Measurements from ENCODE around the gene MTA1.

MTA1 gene

DNA sequence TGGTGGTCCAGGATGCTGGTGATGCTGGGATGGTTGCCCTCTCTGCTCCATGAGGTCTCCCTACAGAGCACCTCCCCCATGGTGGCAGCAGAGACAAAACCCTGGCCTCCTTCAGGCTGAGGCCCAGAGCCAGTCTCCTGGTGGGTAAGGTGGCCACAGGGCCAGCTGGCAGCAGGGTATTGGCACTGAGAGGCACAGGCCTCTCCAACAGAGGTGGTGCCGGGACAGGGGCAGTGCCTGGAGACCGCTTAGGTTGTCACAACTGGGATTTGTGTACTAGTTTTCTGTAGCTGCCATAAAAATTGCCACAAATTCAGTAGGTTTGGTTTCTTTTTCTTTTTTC lies 6.1 kb upstream of the MTA1 start:
- TF ChIP-seq TAF1 (IDR thresholded peaks at IDR 0.05; ENCODE audit: borderline replicate concordance, insufficient read depth, low read length), result no peak
- TF ChIP-seq POLR2AphosphoS5 (IDR thresholded peaks at IDR 0.05; ENCODE audit: low read depth, low read length), result no peak
- TF ChIP-seq FOXP2 (optimal IDR thresholded peaks at IDR 0.05; ENCODE audit: borderline replicate concordance, extremely low read depth, extremely low read length, insufficient read depth), result no peak
- TF ChIP-seq SIN3A (IDR thresholded peaks at IDR 0.05; ENCODE audit: borderline replicate concordance, insufficient read depth, low read length), result no peak
- TF ChIP-seq, protein P1, sequence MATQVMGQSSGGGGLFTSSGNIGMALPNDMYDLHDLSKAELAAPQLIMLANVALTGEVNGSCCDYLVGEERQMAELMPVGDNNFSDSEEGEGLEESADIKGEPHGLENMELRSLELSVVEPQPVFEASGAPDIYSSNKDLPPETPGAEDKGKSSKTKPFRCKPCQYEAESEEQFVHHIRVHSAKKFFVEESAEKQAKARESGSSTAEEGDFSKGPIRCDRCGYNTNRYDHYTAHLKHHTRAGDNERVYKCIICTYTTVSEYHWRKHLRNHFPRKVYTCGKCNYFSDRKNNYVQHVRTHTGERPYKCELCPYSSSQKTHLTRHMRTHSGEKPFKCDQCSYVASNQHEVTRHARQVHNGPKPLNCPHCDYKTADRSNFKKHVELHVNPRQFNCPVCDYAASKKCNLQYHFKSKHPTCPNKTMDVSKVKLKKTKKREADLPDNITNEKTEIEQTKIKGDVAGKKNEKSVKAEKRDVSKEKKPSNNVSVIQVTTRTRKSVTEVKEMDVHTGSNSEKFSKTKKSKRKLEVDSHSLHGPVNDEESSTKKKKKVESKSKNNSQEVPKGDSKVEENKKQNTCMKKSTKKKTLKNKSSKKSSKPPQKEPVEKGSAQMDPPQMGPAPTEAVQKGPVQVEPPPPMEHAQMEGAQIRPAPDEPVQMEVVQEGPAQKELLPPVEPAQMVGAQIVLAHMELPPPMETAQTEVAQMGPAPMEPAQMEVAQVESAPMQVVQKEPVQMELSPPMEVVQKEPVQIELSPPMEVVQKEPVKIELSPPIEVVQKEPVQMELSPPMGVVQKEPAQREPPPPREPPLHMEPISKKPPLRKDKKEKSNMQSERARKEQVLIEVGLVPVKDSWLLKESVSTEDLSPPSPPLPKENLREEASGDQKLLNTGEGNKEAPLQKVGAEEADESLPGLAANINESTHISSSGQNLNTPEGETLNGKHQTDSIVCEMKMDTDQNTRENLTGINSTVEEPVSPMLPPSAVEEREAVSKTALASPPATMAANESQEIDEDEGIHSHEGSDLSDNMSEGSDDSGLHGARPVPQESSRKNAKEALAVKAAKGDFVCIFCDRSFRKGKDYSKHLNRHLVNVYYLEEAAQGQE (IDR thresholded peaks at IDR 0.05; ENCODE audit: insufficient read depth in 1 of 2, low read depth in 2 of 2, low read length in 2 of 2), result no peak

DNA sequence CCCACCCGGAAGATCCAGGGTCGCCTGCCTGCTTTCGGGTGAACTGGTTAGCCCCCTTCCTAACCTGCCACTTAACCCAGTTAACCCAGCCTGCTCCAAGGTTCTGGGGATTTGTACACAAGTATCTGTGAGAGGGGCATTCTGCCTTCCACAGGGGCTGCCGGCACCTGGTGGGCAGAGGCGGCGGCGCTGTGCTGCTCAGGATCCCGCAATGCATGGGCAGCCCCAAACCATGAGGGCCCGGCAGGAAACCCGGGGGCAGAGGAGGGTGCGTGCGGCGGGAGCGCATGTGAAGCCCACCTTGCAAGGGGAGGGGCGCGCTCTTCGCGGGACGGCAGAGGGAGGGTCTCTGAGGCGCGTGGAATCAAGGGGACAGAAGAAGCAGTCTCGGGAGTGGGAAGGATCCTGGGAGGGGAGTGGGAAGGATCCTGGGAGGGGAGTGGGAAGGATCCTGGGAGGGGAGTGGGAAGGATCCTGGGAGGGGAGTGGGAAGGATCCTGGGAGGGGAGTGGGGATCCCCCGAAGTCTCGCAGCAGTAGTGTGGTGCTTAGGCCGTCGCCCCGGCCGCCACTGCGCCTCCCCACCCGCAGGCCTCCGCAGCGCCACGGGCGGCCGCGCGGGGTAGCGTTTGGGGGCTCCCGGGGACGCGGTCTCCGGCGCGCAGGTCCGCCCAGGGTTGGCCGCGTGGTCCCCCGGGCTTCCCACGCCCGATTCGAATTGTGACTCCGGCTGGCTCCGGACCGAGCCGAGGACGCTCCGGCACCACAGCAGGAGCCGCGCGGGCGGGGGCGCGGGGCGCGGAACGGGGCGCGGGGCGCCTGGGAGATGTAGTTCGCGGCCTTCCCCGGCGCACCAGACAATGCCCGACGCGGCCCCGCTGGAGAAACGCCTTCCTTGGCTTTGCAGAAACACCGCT lies 4.9 kb upstream of the MTA1 start:
- TF ChIP-seq SIN3A (IDR thresholded peaks at IDR 0.05; ENCODE audit: borderline replicate concordance, insufficient read depth, low read length), result no peak
- TF ChIP-seq FOXP2 (optimal IDR thresholded peaks at IDR 0.05; ENCODE audit: borderline replicate concordance, extremely low read depth, extremely low read length, insufficient read depth), result no peak
- no peak for TF ChIP-seq POLR2AphosphoS5 (IDR thresholded peaks at IDR 0.05; ENCODE audit: low read depth, low read length)

- no peak for TF ChIP-seq TAF1 (IDR thresholded peaks at IDR 0.05; ENCODE audit: borderline replicate concordance, insufficient read depth, low read length)
- TF ChIP-seq, protein P1 (IDR thresholded peaks at IDR 0.05; ENCODE audit: insufficient read depth in 1 of 2, low read depth in 2 of 2, low read length in 2 of 2), result no peak
- TF ChIP-seq SIN3A (IDR thresholded peaks at IDR 0.05; ENCODE audit: borderline replicate concordance, insufficient read depth, low read length), result no peak
- no peak for TF ChIP-seq FOXP2 (optimal IDR thresholded peaks at IDR 0.05; ENCODE audit: borderline replicate concordance, extremely low read depth, extremely low read length, insufficient read depth)
- TF ChIP-seq POLR2AphosphoS5 (IDR thresholded peaks at IDR 0.05; ENCODE audit: low read depth, low read length), result no peak
Measured at GRCh38 chr14:105415481-105416428, 3.9 kb upstream of the MTA1 start.

DNA sequence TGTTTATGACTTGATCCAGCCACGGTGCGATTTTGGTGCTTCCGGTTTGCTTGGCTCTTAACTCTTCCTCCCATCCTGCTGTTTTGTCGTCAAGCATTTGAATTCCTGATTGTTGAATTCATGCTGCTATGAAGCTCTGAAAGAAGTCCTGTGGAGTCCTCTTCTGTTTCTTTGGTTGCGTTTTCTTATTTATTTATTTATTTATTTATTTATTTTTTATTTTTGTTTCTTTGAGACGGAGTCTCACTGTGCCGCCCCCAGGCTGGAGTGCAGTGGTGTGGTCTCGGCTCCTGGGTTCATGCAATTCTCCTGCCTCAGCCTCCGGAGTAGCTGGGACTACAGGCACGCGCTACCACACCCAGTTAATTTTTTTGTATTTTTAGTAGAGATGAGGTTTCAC lies 3.0 kb upstream of the MTA1 start:
- no peak for TF ChIP-seq FOXP2 (optimal IDR thresholded peaks at IDR 0.05; ENCODE audit: borderline replicate concordance, extremely low read depth, extremely low read length, insufficient read depth)
- TF ChIP-seq SIN3A (IDR thresholded peaks at IDR 0.05; ENCODE audit: borderline replicate concordance, insufficient read depth, low read length), result no peak
- no peak for TF ChIP-seq POLR2AphosphoS5 (IDR thresholded peaks at IDR 0.05; ENCODE audit: low read depth, low read length)
- TF ChIP-seq TAF1 (IDR thresholded peaks at IDR 0.05; ENCODE audit: borderline replicate concordance, insufficient read depth, low read length), result no peak
- TF ChIP-seq, protein P1 (IDR thresholded peaks at IDR 0.05; ENCODE audit: insufficient read depth in 1 of 2, low read depth in 2 of 2, low read length in 2 of 2), result no peak

GRCh38 chr14:105417690-105418121 lies 1.9 kb upstream of the MTA1 start:
- TF ChIP-seq, protein P1 (IDR thresholded peaks at IDR 0.05; ENCODE audit: insufficient read depth in 1 of 2, low read depth in 2 of 2, low read length in 2 of 2), result no peak
- no peak for TF ChIP-seq POLR2AphosphoS5 (IDR thresholded peaks at IDR 0.05; ENCODE audit: low read depth, low read length)
- no peak for TF ChIP-seq TAF1 (IDR thresholded peaks at IDR 0.05; ENCODE audit: borderline replicate concordance, insufficient read depth, low read length)
- no peak for TF ChIP-seq SIN3A (IDR thresholded peaks at IDR 0.05; ENCODE audit: borderline replicate concordance, insufficient read depth, low read length)
- TF ChIP-seq FOXP2 (optimal IDR thresholded peaks at IDR 0.05; ENCODE audit: borderline replicate concordance, extremely low read depth, extremely low read length, insufficient read depth), result no peak

Measured in PFSK-1 (cell line).